T-cell (primary cell): ENCODE measurements around the gene FUNDC2. TPM values are rescaled to one million over a fixed set of nuclear protein-coding genes. Genes with fewer than 3 reads are reported as not detected.

Source experiments
- ATAC-seq, 4 experiments: fragments of 200-7000 bp in 3 of 4; fragments of 150-1000 bp in 1 of 4; cut with Tn5 transposase; replicated peaks in 1 of 4; 1 replicate in 3 of 4; 2 replicates in 1 of 4; pipeline ENCODE4 v1.10.0; 2021; ENCODE audit warnings: moderate library complexity in 3 of 4, mild to moderate bottlenecking in 2 of 4, moderate number of reproducible peaks in 1 of 4
- CTCF ChIA-PET, 2 donors: fragments of 300-600 bp; sonication (Branson Sonifier 250); formaldehyde crosslinking; loops; one replicate each; lab custom pipeline; 2022; ENCODE audit warnings: antibody characterized with exemption in 2 of 2; lab: Charles Lee
- POLR2A ChIA-PET, 2 donors: fragments of 300-600 bp; sonication (Branson Sonifier 250); formaldehyde crosslinking; loops; one replicate each; lab custom pipeline; 2022; ENCODE audit warnings: antibody characterized with exemption in 2 of 2; lab: Charles Lee
- DNase-seq, 35 experiments: peaks; one replicate each; pipeline versions ENCODE4 v3.0.0 to v3.0.0-alpha.2; 2013 to 2023
- H3K27ac ChIP-seq: one replicate; pipeline ENCODE4 v1.5.1; 2013; ENCODE audit warnings: low read length
- H3K27me3 ChIP-seq, 2 experiments: replicated peaks in 1 of 2; 1 replicate in 1 of 2; 2 replicates in 1 of 2; pipeline versions ENCODE4 v1.6.1 to v1.7.0; 2013; ENCODE audit warnings: low read length in 1 of 2, mixed read lengths in 1 of 2; ENCODE audit not compliant: control insufficient read depth in 2 of 2, insufficient read depth in 2 of 2; ENCODE audit errors: extremely low read depth in 1 of 2
- H3K36me3 ChIP-seq, 2 donors: 1 replicate in 1 of 2; 2 replicates in 1 of 2; pipeline versions ENCODE4 v1.6.1 to v1.7.0; 2013; ENCODE audit warnings: low read length in 1 of 2; ENCODE audit not compliant: control insufficient read depth in 2 of 2, insufficient read depth in 1 of 2; ENCODE audit errors: extremely low read depth in 1 of 2
- H3K4me1 ChIP-seq, 2 experiments: 1 replicate in 1 of 2; 2 replicates in 1 of 2; pipeline versions ENCODE4 v1.6.1 to v1.7.0; 2013; ENCODE audit warnings: low read length in 2 of 2, mixed read lengths in 1 of 2; ENCODE audit not compliant: insufficient read depth in 2 of 2, control insufficient read depth in 1 of 2; ENCODE audit errors: extremely low read depth in 1 of 2
- H3K4me3 ChIP-seq, 2 donors: 1 replicate in 1 of 2; 2 replicates in 1 of 2; pipeline versions ENCODE4 v1.5.1 to v1.7.0; 2013; ENCODE audit warnings: mild to moderate bottlenecking in 2 of 2, low read length in 1 of 2, moderate library complexity in 1 of 2; ENCODE audit not compliant: control insufficient read depth in 1 of 2; ENCODE audit errors: extremely low read depth in 1 of 2
- H3K9me3 ChIP-seq: 2 replicates; pipeline ENCODE4 v1.7.0; 2013
- H3K27ac Mint-ChIP-seq, 2 donors: one replicate each; pipeline ENCODE4 v1.8.0; 2020 to 2021; ENCODE audit warnings: mild to moderate bottlenecking in 2 of 2, mixed read lengths in 2 of 2
- H3K27me3 Mint-ChIP-seq, 2 donors: one replicate each; pipeline ENCODE4 v1.8.0; 2021 to 2022; ENCODE audit warnings: mixed read lengths in 2 of 2
- H3K36me3 Mint-ChIP-seq: one replicate; pipeline ENCODE4 v1.8.0; 2021; ENCODE audit warnings: mixed read lengths
- H3K4me1 Mint-ChIP-seq, 3 donors: one replicate each; pipeline ENCODE4 v1.8.0; 2020 to 2022; ENCODE audit warnings: mixed read lengths in 3 of 3, mild to moderate bottlenecking in 1 of 3
- H3K4me3 Mint-ChIP-seq, 3 donors: one replicate each; pipeline ENCODE4 v1.8.0; 2020 to 2022; ENCODE audit warnings: mild to moderate bottlenecking in 3 of 3, mixed read lengths in 3 of 3, moderate library complexity in 3 of 3
- H3K9me3 Mint-ChIP-seq, 3 donors: one replicate each; pipeline ENCODE4 v1.8.0; 2020 to 2022; ENCODE audit warnings: mixed read lengths in 3 of 3
- WGBS: methylation state at CpG from one replicate; pipeline ENCODE4 v1.1.5; 2013; ENCODE audit warnings: missing lambda C conversion rate; ENCODE audit not compliant: insufficient coverage; 5-methylcytosine and 5-hydroxymethylcytosine counted together
- total RNA-seq, 35 experiments: library from RNA in 6 of 35; stranded (reverse) in 6 of 35; fragments of 120-200 nt in 1 of 35; gene quantifications; one replicate each; pipeline versions ENCODE4 v1.2.1 to v1.2.4 and lab custom pipeline; 2013 to 2026

FUNDC2 gene
- total RNA-seq, 5 donors from 2014 or later (not counting 1 experiment from before 2014, with no cell fraction given) = 50.2 to 56.2 (median 53.0) TPM

DNA sequence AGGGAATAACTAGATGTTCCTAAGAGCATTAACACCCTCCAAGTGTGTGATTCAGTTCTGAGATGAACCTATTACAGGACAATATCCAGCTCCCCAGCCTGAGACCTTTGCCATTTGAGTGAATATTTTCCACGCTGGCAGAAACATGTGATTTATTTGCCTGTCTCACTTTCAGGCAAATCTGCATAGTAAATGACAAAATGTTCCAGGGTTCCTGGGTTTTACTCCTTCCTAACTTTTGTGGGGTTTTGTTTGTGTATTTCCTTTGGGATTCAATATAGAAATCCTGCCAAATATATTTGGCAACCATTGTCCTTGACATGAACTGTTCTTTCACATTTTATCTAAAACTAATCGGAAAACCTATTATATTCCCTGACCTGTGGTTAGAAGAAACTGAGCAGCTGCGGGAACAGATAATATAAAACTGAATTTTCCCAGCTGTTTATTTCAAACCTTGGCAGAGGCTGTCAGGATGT is 16.6 kb upstream of the FUNDC2 start:
- Histone ChIP-seq H3K27me3 (no peaks in the 10 kb centered on the region), H3K4me1 (no peaks in the 10 kb centered on the region), H3K27ac (no peak overlapping the region), H3K9me3 (no peaks in the 10 kb centered on the region), H3K36me3 (no peaks in the 10 kb centered on the region), H3K4me3 (no peak overlapping the region)
- no peak for ATAC-seq
- no CpG with 5 or more reads among the region's 3 CpGs for WGBS
- no peaks in the 10 kb centered on the region for H3K9me3 Mint-ChIP-seq
- H3K36me3 Mint-ChIP-seq = no peaks in the 10 kb centered on the region
- H3K4me3 Mint-ChIP-seq = no peak overlapping the region
- DNase-seq = no peak
- H3K4me1 Mint-ChIP-seq = no peaks in the 10 kb centered on the region
- no peak overlapping the region for H3K27ac Mint-ChIP-seq
- ChIA-PET CTCF (interaction anchor here in 1 of 2 donors (0.6 kb wide), 1 partner anchor 8 kb away, joined by 3 read pairs; no protein-coding TSS in a partner anchor), POLR2A (no interaction called here)
- peaks cover 0 to 3% of the 10 kb centered on the region in 2 donors for H3K27me3 Mint-ChIP-seq

- no peaks in the 10 kb centered on the region for H3K36me3 Mint-ChIP-seq
These were observed 6.1 kb upstream of the FUNDC2 start for GRCh38 chrX:155020591-155020990.

DNA sequence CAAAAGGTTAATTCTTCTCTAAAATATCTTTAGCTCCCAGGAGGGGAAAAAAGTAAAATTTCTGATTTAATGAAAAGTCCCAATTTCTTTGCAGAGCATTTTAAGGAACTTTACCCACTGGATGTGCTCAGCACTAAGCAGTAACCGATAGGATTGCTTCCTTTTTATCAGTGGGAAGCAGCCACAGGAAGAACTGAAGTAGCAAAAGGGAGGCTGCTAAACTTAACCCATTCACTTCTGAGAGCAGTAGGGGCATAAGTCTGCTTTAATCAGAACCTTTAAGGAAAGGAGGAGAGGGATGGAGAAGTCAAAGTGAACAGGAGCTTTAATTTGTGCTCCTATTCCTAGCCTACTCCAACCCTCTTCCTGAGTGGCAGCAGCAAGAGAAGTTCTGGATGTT is 4.1 kb upstream of the FUNDC2 start, which contains the start of gene F8:
Gene F8 (minus strand): TSS at position 139 of the 400 bp plus-strand sequence. CDS start 171 bp downstream, outside the sequence.
- CTCF ChIA-PET = no interaction called here
- no peaks in the 10 kb centered on the region for H3K9me3 Mint-ChIP-seq
- DNase-seq (no peak), ATAC-seq (no peak)
- H3K27ac Mint-ChIP-seq = no peak within 1 kb of the TSS
- H3K27ac ChIP-seq = no peak within 1 kb of the TSS
- H3K4me1 ChIP-seq = no peaks in the 10 kb centered on the region
- no CpG with 5 or more reads among the region's 1 CpG for WGBS
- POLR2A ChIA-PET = no interaction called here
- no peaks in the 10 kb centered on the region for H3K27me3 ChIP-seq
- H3K36me3 Mint-ChIP-seq = no peaks in the 10 kb centered on the region
- peaks cover 2% of the 10 kb centered on the region in 3 donors for H3K4me1 Mint-ChIP-seq
- no peak within 1 kb of the TSS for H3K4me3 ChIP-seq
- no peak within 1 kb of the TSS for H3K4me3 Mint-ChIP-seq
- no peaks in the 10 kb centered on the region for H3K36me3 ChIP-seq
- peaks cover 0 to 11% of the 10 kb centered on the region in 2 donors for H3K27me3 Mint-ChIP-seq
- no peaks in the 10 kb centered on the region for H3K9me3 ChIP-seq

More at GRCh38 chrX:155020591-155020990, 6.1 kb upstream of the FUNDC2 start:
- Histone ChIP-seq H3K4me1 (no peaks in the 10 kb centered on the region), H3K27ac (no peak overlapping the region), H3K9me3 (no peaks in the 10 kb centered on the region), H3K27me3 (no peaks in the 10 kb centered on the region), H3K36me3 (no peaks in the 10 kb centered on the region), H3K4me3 (no peak overlapping the region)
- Mint-ChIP-seq H3K27me3 (peaks cover 0 to 18% of the 10 kb centered on the region in 2 donors), H3K4me1 (no peaks in the 10 kb centered on the region), H3K9me3 (no peaks in the 10 kb centered on the region), H3K27ac (no peak overlapping the region), H3K4me3 (no peak overlapping the region)
- ATAC-seq (no peak), DNase-seq (no peak)
- ChIA-PET POLR2A (no interaction called here), CTCF (no interaction called here)
- WGBS = no CpG with 5 or more reads among the region's 3 CpGs

DNA sequence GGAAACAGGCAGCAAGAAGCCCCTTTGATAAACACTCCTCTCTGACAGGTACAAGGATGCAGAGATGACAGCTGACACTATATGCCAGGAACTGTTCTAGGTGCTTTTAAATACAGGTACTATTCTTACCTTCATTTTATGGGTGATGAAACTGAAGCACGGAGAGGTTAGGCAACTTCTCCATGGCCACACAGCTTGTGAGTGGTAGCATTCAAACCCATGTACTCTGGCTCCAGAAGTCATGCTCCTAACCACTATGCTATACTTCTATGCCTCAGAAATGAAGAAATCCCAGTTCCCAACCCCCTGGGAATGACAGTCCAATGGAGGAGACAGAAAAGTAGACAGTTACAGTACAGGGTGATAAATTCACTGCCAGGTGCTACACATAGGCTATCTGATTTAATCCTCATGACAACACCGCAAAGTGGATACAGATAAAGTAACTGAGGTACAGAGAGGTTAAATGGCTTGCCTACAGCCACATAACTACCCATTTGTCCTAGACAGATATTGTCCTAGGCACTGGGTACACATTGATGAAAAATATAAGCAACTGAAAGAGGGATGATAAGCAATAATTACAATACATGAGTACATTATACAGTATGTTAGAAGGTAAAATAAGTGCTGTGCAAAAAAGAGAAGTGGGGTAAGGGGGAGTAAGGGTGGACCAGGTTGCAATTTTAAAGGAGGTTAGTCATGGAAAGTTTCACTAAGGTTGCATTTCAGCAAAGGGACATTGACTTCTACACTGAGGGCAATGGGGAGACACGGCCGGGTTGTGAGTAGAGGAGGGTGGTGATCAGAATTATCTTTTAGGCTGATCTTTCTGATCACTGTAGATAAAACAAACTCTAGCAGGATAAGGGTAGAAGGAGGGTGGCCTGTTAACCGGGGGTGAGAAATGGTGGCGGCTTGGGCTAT is 2.5 kb upstream of the FUNDC2 start:
- Mint-ChIP-seq H3K27ac (no peak overlapping the region), H3K9me3 (no peaks in the 10 kb centered on the region), H3K36me3 (no peaks in the 10 kb centered on the region), H3K27me3 (peaks cover 0 to 11% of the 10 kb centered on the region in 2 donors), H3K4me3 (no peak overlapping the region), H3K4me1 (peaks cover 15 to 16% (median 16%) of the 10 kb centered on the region in 3 donors)
- Histone ChIP-seq H3K36me3 (no peaks in the 10 kb centered on the region), H3K27ac (no peak overlapping the region), H3K4me3 (no peak overlapping the region), H3K4me1 (peaks cover 0 to 7% of the 10 kb centered on the region in 2 experiments), H3K9me3 (no peaks in the 10 kb centered on the region), H3K27me3 (no peaks in the 10 kb centered on the region)
- ChIA-PET CTCF (interaction anchor here in 1 of 2 donors (0.6 kb wide), 1 partner anchor 154 kb away, joined by 3 read pairs; no protein-coding TSS in a partner anchor), POLR2A (no interaction called here)
- 67% methylated on average over 2 of the region's 6 CpGs for WGBS
- no peak for ATAC-seq
- no peak for DNase-seq

- peak overlapping the region; percentile 78 to 89 (median 80) for H3K4me3 Mint-ChIP-seq
- H3K4me1 Mint-ChIP-seq = peaks cover 23 to 26% (median 25%) of the 10 kb centered on the region in 3 donors
- H3K27me3 Mint-ChIP-seq = peaks cover 0 to 14% of the 10 kb centered on the region in 2 donors
- no peaks in the 10 kb centered on the region for H3K36me3 ChIP-seq
- no peaks in the 10 kb centered on the region for H3K9me3 Mint-ChIP-seq
- peak overlapping the region; percentile 87 to 89 for H3K27ac Mint-ChIP-seq
- DNase-seq (no peak), ATAC-seq (no peak)
- H3K4me1 ChIP-seq = peaks cover 0 to 7% of the 10 kb centered on the region in 2 experiments
- ChIA-PET POLR2A (interaction anchor here in 1 of 2 donors (0.6 to 1.0 kb wide), 5 partner anchors 11 to 109 kb away, joined by 3 to 6 read pairs (median 3); no protein-coding TSS in a partner anchor), CTCF (interaction anchor here in 1 of 2 donors (0.6 to 1.4 kb wide), 5 partner anchors 8 to 1101 kb away, joined by 3 to 10 read pairs (median 6); partner anchors contain the start of genes CMC4 and MTCP1)
- no peaks in the 10 kb centered on the region for H3K27me3 ChIP-seq
- H3K36me3 Mint-ChIP-seq = no peaks in the 10 kb centered on the region
- H3K9me3 ChIP-seq = no peaks in the 10 kb centered on the region
- H3K4me3 ChIP-seq = peak overlapping the region in 1 of 2 donors; percentile 37
- no CpG with 5 or more reads among the region's 16 CpGs for WGBS
- peak overlapping the region; percentile 74 for H3K27ac ChIP-seq
These were observed 271 bp upstream of the FUNDC2 start for GRCh38 chrX:155026420-155026726.

GRCh38 chrX:155027509-155028066 is 944 bp downstream of the FUNDC2 start:
- H3K27ac ChIP-seq = peak overlapping the region; percentile 94
- CTCF ChIA-PET = interaction anchor here in 1 of 2 donors (0.8 to 1.4 kb wide), 5 partner anchors 21 to 42 kb away, joined by 3 to 10 read pairs (median 6); partner anchors contain the start of genes CMC4 and MTCP1
- Mint-ChIP-seq H3K9me3 (no peaks in the 10 kb centered on the region), H3K36me3 (no peaks in the 10 kb centered on the region), H3K4me3 (peak overlapping the region; percentile 80 to 89 (median 84)), H3K27me3 (peaks cover 0 to 14% of the 10 kb centered on the region in 2 donors), H3K27ac (peak overlapping the region; percentile 90 to 94), H3K4me1 (peaks cover 23 to 28% (median 27%) of the 10 kb centered on the region in 3 donors)
- H3K36me3 ChIP-seq = no peaks in the 10 kb centered on the region
- DNase-seq (peak in 4 of 35 experiments; percentile 2 to 41 (median 7)), ATAC-seq (no peak)
- H3K9me3 ChIP-seq = no peaks in the 10 kb centered on the region
- no CpG with 5 or more reads among the region's 14 CpGs for WGBS
- POLR2A ChIA-PET = no interaction called here
- no peaks in the 10 kb centered on the region for H3K27me3 ChIP-seq
- peak overlapping the region; percentile 60 to 79 for H3K4me3 ChIP-seq
- H3K4me1 ChIP-seq = peaks cover 0 to 7% of the 10 kb centered on the region in 2 experiments
